HFFc6 (cell line): Measurements from ENCODE around the gene MED4. TPM values are rescaled to one million over a fixed set of nuclear protein-coding genes. Genes with fewer than 3 reads are reported as not detected.
"Not testable (repeated sequence)": the region's sequence is repeated elsewhere in the genome, so short reads cannot be mapped to it uniquely, and the experiment has no call there.

Source experiments
- DNase-seq: peaks from one replicate; pipeline ENCODE4 v3.0.0-alpha.2; 2018
- H3K27ac Mint-ChIP-seq: 2 replicates; pipeline ENCODE4 v1.8.0; 2020; ENCODE audit warnings: mild to moderate bottlenecking, mixed read lengths
- H3K27me3 Mint-ChIP-seq: 2 replicates; pipeline ENCODE4 v1.8.0; 2021; ENCODE audit warnings: mild to moderate bottlenecking, moderate library complexity, mixed read lengths; ENCODE audit not compliant: insufficient read depth
- H3K36me3 Mint-ChIP-seq: 2 replicates; pipeline ENCODE4 v1.8.0; 2021; ENCODE audit warnings: low read depth, mixed read lengths
- H3K4me1 Mint-ChIP-seq: 2 replicates; pipeline ENCODE4 v1.8.0; 2020; ENCODE audit warnings: low read depth, mixed read lengths
- H3K4me3 Mint-ChIP-seq: 2 replicates; pipeline ENCODE4 v1.8.0; 2020; ENCODE audit warnings: mild to moderate bottlenecking, moderate library complexity, mixed read lengths
- H3K9me3 Mint-ChIP-seq: 2 replicates; pipeline ENCODE4 v1.8.0; 2020; ENCODE audit warnings: mild to moderate bottlenecking, mixed read lengths
- total RNA-seq, 6 experiments: library from RNA; stranded (reverse); fragmentation: NEBNext Ultra II Directional; extraction: Animal tissue kit (Norgen Biotek cat#: 25700); gene quantifications; 2 replicates in 1 of 6; 3 replicates in 5 of 6; pipeline ENCODE4 v1.2.3, GENCODE V29; 2021
- TF ChIP-seq, protein P1 (sequence below): fragments of 200-600 bp; sonication (generic); IDR thresholded peaks from 2 replicates; pipeline ENCODE4 v1.5.0; 2021; ENCODE audit warnings: antibody characterized with exemption, mild to moderate bottlenecking

Gene MED4
- total RNA-seq, 6 experiments from 2014 or later, result 36.1 to 43.7 (median 40.8) TPM

DNA sequence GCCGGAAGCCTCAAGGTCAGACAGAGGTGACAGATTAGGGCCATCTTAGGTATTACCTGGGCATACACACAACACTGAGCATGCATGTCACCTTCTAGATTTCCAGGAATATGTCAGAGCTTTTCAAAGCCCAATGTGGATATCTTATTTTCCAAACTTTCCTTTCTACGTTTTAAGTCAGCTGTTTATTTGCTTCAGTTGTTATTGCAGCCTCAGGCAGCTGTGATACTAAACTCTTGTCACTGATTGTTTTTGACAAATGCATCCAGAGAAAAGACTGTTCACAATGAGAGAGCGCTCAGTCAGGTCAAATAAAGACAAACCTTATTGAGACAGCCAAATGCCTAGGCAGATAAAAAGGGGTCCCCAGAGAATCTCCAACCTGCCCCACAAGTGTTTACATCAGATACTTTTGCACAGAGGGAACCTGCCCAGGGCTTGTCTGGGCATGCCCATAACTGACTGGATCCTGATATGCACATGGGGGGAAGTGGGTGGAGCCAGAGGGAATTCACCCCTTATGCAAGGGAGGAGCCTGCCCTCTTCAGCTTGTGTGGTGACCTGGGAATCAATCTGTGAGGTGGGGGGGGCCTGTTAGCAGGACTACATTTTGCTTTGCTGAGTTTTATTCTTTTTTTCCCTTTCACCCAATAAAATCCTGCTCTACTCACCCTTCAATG, 28.5 kb downstream of the MED4 start:
- Mint-ChIP-seq H3K4me3 (no peak overlapping the region), H3K36me3 (peaks cover 55% of the 10 kb centered on the region)
- no peak for DNase-seq

DNA sequence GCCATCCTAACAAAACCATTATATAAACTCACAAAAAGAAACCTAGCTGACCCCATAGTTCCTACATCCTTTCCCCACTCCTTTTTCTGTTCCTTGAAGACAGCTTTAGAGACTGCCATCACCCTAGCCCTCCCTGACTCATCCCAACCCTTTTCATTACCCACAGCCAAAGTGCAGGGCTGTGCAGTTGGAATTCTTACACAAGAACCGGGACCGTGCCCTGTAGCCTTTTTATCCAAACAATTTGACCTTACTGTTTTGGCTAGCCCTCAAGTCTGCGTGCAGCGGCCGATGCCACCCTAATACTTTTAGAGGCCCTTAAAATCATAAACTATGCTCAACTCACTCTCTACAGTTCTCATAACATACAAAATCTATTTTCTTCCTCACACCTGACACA, 35.0 kb downstream of the MED4 start:
- not testable (repeated sequence) for H3K9me3 Mint-ChIP-seq, H3K27me3 Mint-ChIP-seq, H3K27ac Mint-ChIP-seq, H3K4me3 Mint-ChIP-seq, H3K4me1 Mint-ChIP-seq, H3K36me3 Mint-ChIP-seq, DNase-seq

More for the DNA sequence above, 28.5 kb downstream of the MED4 start:
- TF ChIP-seq, protein P1, sequence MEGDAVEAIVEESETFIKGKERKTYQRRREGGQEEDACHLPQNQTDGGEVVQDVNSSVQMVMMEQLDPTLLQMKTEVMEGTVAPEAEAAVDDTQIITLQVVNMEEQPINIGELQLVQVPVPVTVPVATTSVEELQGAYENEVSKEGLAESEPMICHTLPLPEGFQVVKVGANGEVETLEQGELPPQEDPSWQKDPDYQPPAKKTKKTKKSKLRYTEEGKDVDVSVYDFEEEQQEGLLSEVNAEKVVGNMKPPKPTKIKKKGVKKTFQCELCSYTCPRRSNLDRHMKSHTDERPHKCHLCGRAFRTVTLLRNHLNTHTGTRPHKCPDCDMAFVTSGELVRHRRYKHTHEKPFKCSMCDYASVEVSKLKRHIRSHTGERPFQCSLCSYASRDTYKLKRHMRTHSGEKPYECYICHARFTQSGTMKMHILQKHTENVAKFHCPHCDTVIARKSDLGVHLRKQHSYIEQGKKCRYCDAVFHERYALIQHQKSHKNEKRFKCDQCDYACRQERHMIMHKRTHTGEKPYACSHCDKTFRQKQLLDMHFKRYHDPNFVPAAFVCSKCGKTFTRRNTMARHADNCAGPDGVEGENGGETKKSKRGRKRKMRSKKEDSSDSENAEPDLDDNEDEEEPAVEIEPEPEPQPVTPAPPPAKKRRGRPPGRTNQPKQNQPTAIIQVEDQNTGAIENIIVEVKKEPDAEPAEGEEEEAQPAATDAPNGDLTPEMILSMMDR, result no peak
- H3K27me3 Mint-ChIP-seq, result no peaks in the 10 kb centered on the region
- peaks cover 44% of the 10 kb centered on the region for H3K9me3 Mint-ChIP-seq
- H3K4me1 Mint-ChIP-seq, result peaks cover 8% of the 10 kb centered on the region; the same call in 1 of the 2 replicates
- peak overlapping the region; percentile 67 for H3K27ac Mint-ChIP-seq

DNA sequence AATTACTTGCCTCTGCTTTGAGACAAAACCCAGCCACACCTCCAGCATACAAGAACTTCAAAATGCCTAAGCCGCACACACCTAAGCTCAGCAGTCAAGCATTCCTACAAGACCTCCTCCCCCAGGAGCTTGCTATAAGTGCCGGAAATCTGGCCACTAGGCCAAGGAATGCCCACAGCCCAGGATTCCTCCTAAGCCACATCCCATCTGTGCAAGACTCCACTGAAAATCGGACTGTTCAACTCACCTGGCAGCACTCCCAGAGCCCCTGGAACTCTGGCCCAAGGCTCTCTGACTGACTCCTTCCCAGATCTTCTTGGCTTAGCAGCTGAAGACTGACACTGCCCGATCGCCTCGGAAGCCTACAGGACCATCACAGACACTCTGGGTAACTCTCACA, 36.4 kb downstream of the MED4 start:
- H3K9me3 Mint-ChIP-seq, DNase-seq, H3K4me1 Mint-ChIP-seq, H3K27ac Mint-ChIP-seq, H3K36me3 Mint-ChIP-seq, H3K27me3 Mint-ChIP-seq, H3K4me3 Mint-ChIP-seq: not testable (repeated sequence)

DNA sequence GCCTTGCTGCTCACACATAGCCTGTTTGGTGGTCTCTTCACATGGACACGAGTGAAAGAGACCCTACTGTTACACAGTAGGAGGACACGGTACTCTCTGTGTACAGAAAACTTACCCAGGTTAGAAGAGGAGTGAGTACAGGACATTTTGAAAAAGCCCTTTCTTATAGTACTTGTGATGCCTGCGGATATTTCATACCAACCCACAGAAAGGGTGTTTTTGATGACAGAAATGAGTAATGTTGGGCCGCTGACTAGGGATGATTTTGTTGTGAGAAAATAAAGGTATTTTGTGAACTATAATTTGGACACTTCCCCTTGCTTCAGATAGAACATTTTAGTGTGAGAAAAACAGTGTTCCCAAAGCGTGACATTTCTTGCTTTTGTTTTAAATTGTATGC, 39.2 kb downstream of the MED4 start:
- no peak for DNase-seq
- H3K36me3 Mint-ChIP-seq, result peaks cover 16% of the 10 kb centered on the region

DNA sequence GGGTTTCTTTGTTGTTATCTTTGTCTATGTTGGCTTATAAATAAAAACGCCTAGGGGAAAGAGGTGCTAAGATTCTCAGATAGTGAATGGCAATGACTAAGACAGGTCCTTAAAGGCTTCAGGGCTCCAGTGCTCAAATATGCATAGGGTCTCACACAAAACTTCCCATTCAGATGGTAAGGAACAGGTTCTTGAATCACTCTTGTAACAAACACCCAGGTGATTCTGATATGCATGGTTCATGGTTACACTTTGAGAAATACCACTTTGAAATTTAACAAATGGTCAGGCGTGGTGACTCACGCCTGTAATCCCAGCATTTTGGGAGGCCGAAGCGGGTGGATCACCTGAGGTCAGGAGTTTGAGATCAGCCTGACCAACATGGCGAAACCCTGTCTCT, 40.3 kb downstream of the MED4 start:
- Mint-ChIP-seq H3K27ac (no peak overlapping the region), H3K9me3 (no peaks in the 10 kb centered on the region), H3K27me3 (no peaks in the 10 kb centered on the region; the same call in 1 of the 2 replicates), H3K4me3 (no peak overlapping the region), H3K36me3 (peaks cover 18% of the 10 kb centered on the region), H3K4me1 (no peaks in the 10 kb centered on the region)
- TF ChIP-seq, protein P1, result no peak
- DNase-seq, result no peak

More for the DNA sequence above, 39.2 kb downstream of the MED4 start:
- no peak overlapping the region for H3K27ac Mint-ChIP-seq
- TF ChIP-seq, protein P1, result no peak
- H3K4me1 Mint-ChIP-seq, result no peaks in the 10 kb centered on the region
- H3K4me3 Mint-ChIP-seq, result no peak overlapping the region
- no peaks in the 10 kb centered on the region; the same call in 1 of the 2 replicates for H3K27me3 Mint-ChIP-seq
- no peaks in the 10 kb centered on the region for H3K9me3 Mint-ChIP-seq

DNA sequence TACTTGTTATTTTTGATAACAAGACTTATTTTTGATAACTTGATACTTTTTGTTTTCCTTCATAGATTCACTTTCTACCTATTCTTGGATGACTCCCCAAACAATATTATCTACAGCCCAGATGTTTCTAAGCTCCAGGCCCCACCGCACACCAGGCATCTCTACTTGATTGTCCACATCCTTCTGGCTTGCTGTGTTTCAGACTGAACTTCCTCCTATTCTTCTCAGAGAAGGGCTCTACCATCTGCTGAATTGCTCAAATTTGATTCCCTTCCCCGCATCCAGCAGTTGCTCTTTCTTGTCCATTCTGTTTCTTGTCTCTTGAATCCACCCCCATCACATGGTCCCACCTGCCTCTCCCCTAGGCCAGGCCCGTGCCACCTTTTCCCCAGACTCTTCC, 44.4 kb downstream of the MED4 start:
- H3K4me3 Mint-ChIP-seq, result no peak overlapping the region
- no peaks in the 10 kb centered on the region for H3K9me3 Mint-ChIP-seq
- TF ChIP-seq, protein P1, result no peak
- no peaks in the 10 kb centered on the region for H3K4me1 Mint-ChIP-seq
- DNase-seq, result no peak
- H3K36me3 Mint-ChIP-seq, result peaks cover 13% of the 10 kb centered on the region
- no peak overlapping the region for H3K27ac Mint-ChIP-seq
- H3K27me3 Mint-ChIP-seq, result no peaks in the 10 kb centered on the region; the same call in 1 of the 2 replicates
